ENCODE measurements around the gene ZMPSTE24.

The ZMPSTE24 gene

DNA sequence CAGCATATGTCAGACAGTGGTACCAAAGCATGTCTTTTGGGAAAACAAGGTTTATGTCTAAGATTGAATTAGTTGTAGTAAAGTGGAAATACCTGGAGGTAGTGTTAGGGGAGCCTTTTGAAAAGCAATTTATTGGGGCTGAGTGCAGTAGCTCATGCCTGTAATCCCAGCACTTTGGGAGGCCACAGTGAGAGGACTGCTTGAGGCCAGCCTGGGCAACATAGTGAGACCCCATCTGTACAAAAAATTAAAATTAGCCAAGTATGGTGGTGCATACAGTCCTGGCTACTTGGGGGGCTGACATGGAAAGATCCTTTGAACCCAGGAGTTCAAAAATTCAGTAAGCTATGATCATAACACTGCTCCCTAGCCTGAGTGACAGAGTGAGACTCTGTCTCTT, 7.3 kb downstream of the ZMPSTE24 start:
- no peak overlapping the region for H4K5ac ChIP-seq (ENCODE audit: low read length)

DNA sequence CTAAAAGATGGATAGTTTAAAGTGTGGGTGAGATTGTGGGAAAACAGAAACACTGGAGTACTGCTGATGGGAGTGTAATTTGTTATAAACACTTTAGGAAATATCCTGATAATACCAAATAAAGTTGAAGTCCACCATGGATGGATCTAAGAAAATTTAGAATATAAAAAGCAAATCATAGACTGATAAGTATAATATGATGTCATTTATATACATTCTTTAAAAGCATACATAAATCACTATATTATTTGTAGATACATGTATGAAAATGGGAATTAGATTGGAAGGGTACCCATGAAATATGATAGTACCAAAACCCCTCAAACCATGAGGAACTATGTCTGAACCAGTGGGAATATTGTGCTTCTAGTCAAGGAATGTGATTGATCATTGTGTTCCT, 7.9 kb downstream of the ZMPSTE24 start:
- DNase-seq, result no peak
- Histone ChIP-seq H3K79me2 (ENCODE audit: control insufficient read depth, insufficient read depth, low read length) (no peaks in the 10 kb centered on the region), H3K4me3 (ENCODE audit: low read length) (no peak overlapping the region), H3K27me3 (ENCODE audit: insufficient read depth, low read length, poor library complexity) (no peaks in the 10 kb centered on the region), H2BK5ac (ENCODE audit: low read length) (no peak overlapping the region), H3K4ac (ENCODE audit: low read depth, low read length) (no peak overlapping the region), H2AK5ac (ENCODE audit: low read length) (no peak overlapping the region), H3K27ac (ENCODE audit: low read depth, low read length) (no peak overlapping the region), H3K18ac (ENCODE audit: low read length) (no peak overlapping the region), H4K8ac (ENCODE audit: low read depth, low read length) (no peak overlapping the region), H3K36me3 (ENCODE audit: control insufficient read depth, insufficient read depth, low read length) (peaks cover 3% of the 10 kb centered on the region), H4K5ac (ENCODE audit: low read length) (no peak overlapping the region), H2BK15ac (replicated peaks; ENCODE audit: low read depth) (no peak overlapping the region), H3K56ac (ENCODE audit: low read length) (no peak overlapping the region), H3K4me1 (ENCODE audit: control insufficient read depth, low read depth, low read length) (no peaks in the 10 kb centered on the region), H3K9ac (ENCODE audit: low read length) (no peak overlapping the region), H2BK120ac (ENCODE audit: low read depth, low read length) (no peak overlapping the region), H3K4me2 (ENCODE audit: low read length) (no peak overlapping the region), H3K23ac (ENCODE audit: low read length) (no peak overlapping the region), H3K79me1 (ENCODE audit: low read length) (peaks cover 2% of the 10 kb centered on the region)

More for the DNA sequence above, 7.3 kb downstream of the ZMPSTE24 start:
- peaks cover 2% of the 10 kb centered on the region for H3K79me1 ChIP-seq (ENCODE audit: low read length)
- no peaks in the 10 kb centered on the region for H3K79me2 ChIP-seq (ENCODE audit: control insufficient read depth, insufficient read depth, low read length)
- no peak overlapping the region for H3K9ac ChIP-seq (ENCODE audit: low read length)
- no peak overlapping the region for H3K4ac ChIP-seq (ENCODE audit: low read depth, low read length)
- no peak overlapping the region for H2BK15ac ChIP-seq (replicated peaks; ENCODE audit: low read depth)
- no peak overlapping the region for H2BK120ac ChIP-seq (ENCODE audit: low read depth, low read length)
- H3K4me2 ChIP-seq (ENCODE audit: low read length), result no peak overlapping the region
- H4K8ac ChIP-seq (ENCODE audit: low read depth, low read length), result no peak overlapping the region
- no peak for DNase-seq
- peaks cover 3% of the 10 kb centered on the region for H3K36me3 ChIP-seq (ENCODE audit: control insufficient read depth, insufficient read depth, low read length)
- H3K4me1 ChIP-seq (ENCODE audit: control insufficient read depth, low read depth, low read length), result no peaks in the 10 kb centered on the region
- H2AK5ac ChIP-seq (ENCODE audit: low read length), result no peak overlapping the region
- no peak overlapping the region for H3K4me3 ChIP-seq (ENCODE audit: low read length)
- no peak overlapping the region for H3K56ac ChIP-seq (ENCODE audit: low read length)
- no peak overlapping the region for H3K18ac ChIP-seq (ENCODE audit: low read length)
- H2BK5ac ChIP-seq (ENCODE audit: low read length), result no peak overlapping the region
- no peak overlapping the region for H3K23ac ChIP-seq (ENCODE audit: low read length)
- no peak overlapping the region for H3K27ac ChIP-seq (ENCODE audit: low read depth, low read length)
- H3K27me3 ChIP-seq (ENCODE audit: insufficient read depth, low read length, poor library complexity), result no peaks in the 10 kb centered on the region

DNA sequence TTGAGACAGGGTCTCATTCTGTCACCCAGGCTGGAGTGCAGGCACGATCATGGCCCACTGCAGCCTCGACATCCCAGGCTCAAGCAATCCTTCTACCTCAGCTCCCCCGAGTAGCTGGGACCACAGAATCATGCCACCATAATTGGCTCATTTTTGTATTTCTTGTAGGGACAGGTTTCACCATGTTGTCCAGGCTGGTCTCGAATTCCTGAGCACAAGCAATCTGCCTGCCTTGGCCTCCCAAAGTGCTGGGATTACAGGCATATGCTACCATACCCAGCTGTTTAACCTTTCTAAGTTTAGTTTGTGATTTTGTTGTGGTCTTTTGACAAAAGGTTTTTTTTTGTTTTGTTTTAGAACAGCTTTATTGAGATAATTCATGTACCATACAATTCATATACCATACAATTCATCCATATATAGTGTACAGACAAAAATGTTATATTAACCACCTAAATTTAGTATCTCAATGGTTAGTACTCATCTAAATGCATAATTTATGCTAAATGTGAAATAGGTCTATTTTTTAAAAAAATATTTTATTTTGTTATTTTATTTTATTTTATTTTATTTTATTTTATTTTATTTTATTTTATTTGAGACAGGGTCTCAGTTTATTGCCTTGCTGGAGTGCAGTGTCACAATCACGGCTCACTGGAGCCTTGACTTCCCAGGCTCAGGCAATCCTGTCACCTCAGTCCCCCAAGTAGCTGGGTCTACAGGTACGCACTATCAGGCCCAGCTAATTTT, 8.9 kb downstream of the ZMPSTE24 start:
- no CpG with 5 or more reads among the region's 6 CpGs for WGBS (ENCODE audit: extremely low coverage, insufficient coverage, low lambda C conversion rate)
- no peaks in the 10 kb centered on the region for H3K4me1 ChIP-seq (ENCODE audit: control insufficient read depth, low read depth, low read length)
- H2BK15ac ChIP-seq (replicated peaks; ENCODE audit: low read depth), result no peak overlapping the region
- no peak overlapping the region for H2BK5ac ChIP-seq (ENCODE audit: low read length)
- peaks cover 3% of the 10 kb centered on the region for H3K36me3 ChIP-seq (ENCODE audit: control insufficient read depth, insufficient read depth, low read length)
- H3K4me3 ChIP-seq (ENCODE audit: low read length), result no peak overlapping the region
- peaks cover 2% of the 10 kb centered on the region for H3K79me1 ChIP-seq (ENCODE audit: low read length)
- H3K18ac ChIP-seq (ENCODE audit: low read length), result no peak overlapping the region
- H3K4me2 ChIP-seq (ENCODE audit: low read length), result no peak overlapping the region
- H2BK120ac ChIP-seq (ENCODE audit: low read depth, low read length), result no peak overlapping the region
- H3K56ac ChIP-seq (ENCODE audit: low read length), result no peak overlapping the region
- no peak overlapping the region for H3K27ac ChIP-seq (ENCODE audit: low read depth, low read length)
- no peaks in the 10 kb centered on the region for H3K27me3 ChIP-seq (ENCODE audit: insufficient read depth, low read length, poor library complexity)
- no peak for DNase-seq
- no peak overlapping the region for H3K9ac ChIP-seq (ENCODE audit: low read length)
- no peak overlapping the region for H3K4ac ChIP-seq (ENCODE audit: low read depth, low read length)
- no peak overlapping the region for H4K8ac ChIP-seq (ENCODE audit: low read depth, low read length)
- no peak overlapping the region for H3K23ac ChIP-seq (ENCODE audit: low read length)
- no peaks in the 10 kb centered on the region for H3K79me2 ChIP-seq (ENCODE audit: control insufficient read depth, insufficient read depth, low read length)
- no peak overlapping the region for H2AK5ac ChIP-seq (ENCODE audit: low read length)
- H4K5ac ChIP-seq (ENCODE audit: low read length), result no peak overlapping the region

DNA sequence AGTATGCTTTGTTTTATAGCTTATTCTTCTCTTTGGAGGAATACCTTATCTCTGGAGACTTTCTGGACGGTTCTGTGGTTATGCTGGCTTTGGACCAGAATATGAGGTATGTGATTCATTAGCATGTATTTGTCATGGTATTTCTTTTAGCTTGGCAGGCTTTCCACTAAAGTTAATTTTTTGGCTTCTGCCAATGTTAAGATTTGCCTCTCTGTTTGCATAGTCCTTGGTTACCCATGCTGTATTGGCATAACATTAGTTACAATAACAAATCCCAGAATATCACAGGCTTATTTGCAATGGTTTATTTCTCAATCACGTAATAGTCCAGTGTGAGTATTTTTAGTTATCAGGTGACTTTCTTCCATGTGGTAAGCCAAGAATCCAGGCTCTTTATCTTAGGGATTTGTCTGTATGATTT, 9.7 kb downstream of the ZMPSTE24 start:
- Histone ChIP-seq H2BK15ac (replicated peaks; ENCODE audit: low read depth) (no peak overlapping the region), H3K56ac (ENCODE audit: low read length) (no peak overlapping the region), H4K8ac (ENCODE audit: low read depth, low read length) (no peak overlapping the region), H3K27ac (ENCODE audit: low read depth, low read length) (no peak overlapping the region), H3K4me2 (ENCODE audit: low read length) (no peak overlapping the region), H3K4me3 (ENCODE audit: low read length) (no peak overlapping the region), H3K4ac (ENCODE audit: low read depth, low read length) (no peak overlapping the region), H2BK120ac (ENCODE audit: low read depth, low read length) (no peak overlapping the region), H2AK5ac (ENCODE audit: low read length) (no peak overlapping the region), H3K18ac (ENCODE audit: low read length) (no peak overlapping the region), H3K27me3 (ENCODE audit: insufficient read depth, low read length, poor library complexity) (no peaks in the 10 kb centered on the region), H4K5ac (ENCODE audit: low read length) (no peak overlapping the region), H2BK5ac (ENCODE audit: low read length) (no peak overlapping the region), H3K9ac (ENCODE audit: low read length) (no peak overlapping the region), H3K79me2 (ENCODE audit: control insufficient read depth, insufficient read depth, low read length) (no peaks in the 10 kb centered on the region), H3K79me1 (ENCODE audit: low read length) (peaks cover 2% of the 10 kb centered on the region), H3K23ac (ENCODE audit: low read length) (no peak overlapping the region), H3K4me1 (ENCODE audit: control insufficient read depth, low read depth, low read length) (no peaks in the 10 kb centered on the region), H3K36me3 (ENCODE audit: control insufficient read depth, insufficient read depth, low read length) (peaks cover 2% of the 10 kb centered on the region)
- no CpG with 5 or more reads among the region's 2 CpGs for WGBS (ENCODE audit: extremely low coverage, insufficient coverage, low lambda C conversion rate)
- DNase-seq, result no peak

DNA sequence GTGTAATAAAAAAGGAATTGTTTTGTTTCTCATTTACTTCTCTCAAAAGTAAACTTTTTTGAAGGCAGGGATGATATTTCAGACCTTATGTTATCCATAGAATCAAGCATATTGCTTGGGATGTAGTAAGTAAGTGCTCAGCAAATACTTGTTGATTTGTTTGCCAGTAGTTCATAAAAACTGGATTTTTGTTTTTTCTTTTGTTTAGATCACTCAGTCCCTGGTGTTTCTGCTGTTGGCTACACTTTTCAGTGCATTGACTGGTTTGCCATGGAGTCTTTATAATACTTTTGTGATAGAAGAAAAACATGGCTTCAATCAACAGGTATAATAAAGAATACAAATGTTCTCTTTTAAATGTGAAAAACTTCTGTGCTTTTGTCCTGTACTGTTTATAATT, 10.2 kb downstream of the ZMPSTE24 start:
- Histone ChIP-seq H2BK120ac (ENCODE audit: low read depth, low read length) (no peak overlapping the region), H4K5ac (ENCODE audit: low read length) (no peak overlapping the region), H2BK15ac (replicated peaks; ENCODE audit: low read depth) (no peak overlapping the region), H3K56ac (ENCODE audit: low read length) (no peak overlapping the region), H3K18ac (ENCODE audit: low read length) (no peak overlapping the region), H3K36me3 (ENCODE audit: control insufficient read depth, insufficient read depth, low read length) (no peaks in the 10 kb centered on the region), H2BK5ac (ENCODE audit: low read length) (no peak overlapping the region), H3K9ac (ENCODE audit: low read length) (no peak overlapping the region), H4K8ac (ENCODE audit: low read depth, low read length) (no peak overlapping the region), H3K4me3 (ENCODE audit: low read length) (no peak overlapping the region), H3K27ac (ENCODE audit: low read depth, low read length) (no peak overlapping the region), H3K23ac (ENCODE audit: low read length) (no peak overlapping the region), H2AK5ac (ENCODE audit: low read length) (no peak overlapping the region), H3K4me1 (ENCODE audit: control insufficient read depth, low read depth, low read length) (no peaks in the 10 kb centered on the region), H3K4ac (ENCODE audit: low read depth, low read length) (no peak overlapping the region), H3K79me2 (ENCODE audit: control insufficient read depth, insufficient read depth, low read length) (no peaks in the 10 kb centered on the region), H3K4me2 (ENCODE audit: low read length) (no peak overlapping the region), H3K27me3 (ENCODE audit: insufficient read depth, low read length, poor library complexity) (no peaks in the 10 kb centered on the region), H3K79me1 (ENCODE audit: low read length) (peaks cover 2% of the 10 kb centered on the region)
- DNase-seq, result no peak

DNA sequence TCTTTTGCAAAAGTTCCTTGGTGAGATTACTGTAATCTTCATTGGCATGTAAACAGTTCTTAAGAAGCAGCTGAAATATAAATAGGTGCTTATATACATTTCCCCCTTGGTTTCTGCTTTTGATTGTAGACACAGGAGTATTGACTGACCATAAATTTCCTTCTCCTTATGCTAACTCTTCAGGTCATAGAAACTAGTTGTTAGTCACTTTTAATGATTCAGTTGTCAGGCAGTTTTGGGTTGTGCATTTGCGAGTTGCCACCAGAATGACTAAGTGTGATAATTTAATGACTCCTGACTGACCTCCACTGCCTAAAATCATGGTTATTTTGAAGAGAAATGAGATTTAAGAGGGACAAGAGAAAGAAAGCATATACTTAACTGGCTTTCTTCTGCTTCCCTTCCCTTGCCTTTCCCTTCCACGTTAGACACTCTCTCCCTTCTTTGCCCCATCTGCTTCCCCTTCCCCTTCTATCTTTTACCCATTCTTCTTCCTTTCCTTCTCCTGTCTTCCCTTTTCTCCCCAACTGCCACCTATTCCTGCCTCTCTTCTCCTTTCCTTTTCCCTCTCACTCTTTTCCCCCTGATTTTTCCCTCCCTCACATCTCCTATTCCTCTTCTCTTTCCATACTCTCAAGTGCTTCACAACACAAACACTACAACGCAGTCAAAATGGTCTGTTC, 12.3 kb downstream of the ZMPSTE24 start:
- H4K8ac ChIP-seq (ENCODE audit: low read depth, low read length), result no peak overlapping the region
- H3K4ac ChIP-seq (ENCODE audit: low read depth, low read length), result no peak overlapping the region
- no peak overlapping the region for H2BK5ac ChIP-seq (ENCODE audit: low read length)
- no peak overlapping the region for H3K9ac ChIP-seq (ENCODE audit: low read length)
- no peak overlapping the region for H2BK15ac ChIP-seq (replicated peaks; ENCODE audit: low read depth)
- DNase-seq, result no peak
- no peak overlapping the region for H3K18ac ChIP-seq (ENCODE audit: low read length)
- no peak overlapping the region for H3K4me3 ChIP-seq (ENCODE audit: low read length)
- H3K27me3 ChIP-seq (ENCODE audit: insufficient read depth, low read length, poor library complexity), result no peaks in the 10 kb centered on the region
- H3K79me1 ChIP-seq (ENCODE audit: low read length), result peaks cover 3% of the 10 kb centered on the region
- H3K36me3 ChIP-seq (ENCODE audit: control insufficient read depth, insufficient read depth, low read length), result no peaks in the 10 kb centered on the region
- H3K4me1 ChIP-seq (ENCODE audit: control insufficient read depth, low read depth, low read length), result no peaks in the 10 kb centered on the region
- no peak overlapping the region for H2BK120ac ChIP-seq (ENCODE audit: low read depth, low read length)
- no peak overlapping the region for H3K56ac ChIP-seq (ENCODE audit: low read length)
- no peak overlapping the region for H3K4me2 ChIP-seq (ENCODE audit: low read length)
- WGBS (ENCODE audit: extremely low coverage, insufficient coverage, low lambda C conversion rate), result 100% methylated on average over 1 of the region's 3 CpGs
- H4K5ac ChIP-seq (ENCODE audit: low read length), result no peak overlapping the region
- H3K23ac ChIP-seq (ENCODE audit: low read length), result no peak overlapping the region
- H3K79me2 ChIP-seq (ENCODE audit: control insufficient read depth, insufficient read depth, low read length), result no peaks in the 10 kb centered on the region
- no peak overlapping the region for H3K27ac ChIP-seq (ENCODE audit: low read depth, low read length)
- H2AK5ac ChIP-seq (ENCODE audit: low read length), result no peak overlapping the region

Data from mesendoderm (in vitro differentiated cells).